ENCODE measurements around the gene TSPAN5. TPM values are rescaled to one million over a fixed set of nuclear protein-coding genes. Genes with fewer than 3 reads are reported as not detected.
A peak's percentile ranks its signal among the peaks of the same experiment; 100 is the strongest.

Gene TSPAN5
- total RNA-seq, 2 donors from 2014 or later, result 7.4 to 11.8 TPM

DNA sequence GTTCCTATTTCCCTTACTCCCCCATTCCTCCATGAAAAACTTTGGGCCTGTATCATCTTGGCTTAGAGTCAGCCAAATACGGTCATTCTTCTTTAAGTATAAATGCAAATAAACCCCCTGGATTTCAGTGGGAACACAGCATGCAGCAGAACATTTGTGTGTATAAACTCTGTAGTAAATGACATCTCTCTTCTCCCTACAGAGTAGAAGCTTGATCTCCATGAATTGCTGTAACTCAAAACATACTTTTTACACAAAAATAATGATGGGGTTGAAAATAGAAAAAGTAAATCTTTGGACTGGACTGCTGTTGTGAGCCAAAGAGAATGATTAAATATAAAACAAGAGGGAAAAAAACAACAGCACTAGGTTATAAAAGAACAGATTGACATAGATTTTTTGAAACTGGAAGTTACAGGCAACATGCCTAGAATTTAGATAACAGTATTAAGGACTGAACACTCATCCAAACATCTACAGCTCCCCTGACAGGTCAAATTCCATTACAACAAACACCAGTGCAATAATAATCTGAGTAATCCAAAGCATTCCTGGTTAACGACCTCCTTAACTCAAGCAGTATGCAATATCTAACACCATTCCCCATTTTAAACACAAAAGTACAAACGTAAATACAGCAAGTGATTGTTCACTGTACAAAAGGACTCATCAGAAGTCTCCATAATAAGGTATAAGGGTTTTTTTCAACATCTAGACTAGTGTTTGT lies 30.7 kb downstream of the TSPAN5 start:
- no peak overlapping the region for H3K27ac ChIP-seq (ENCODE audit: low read depth, low read length)
- no peak overlapping the region for H3K9ac ChIP-seq (ENCODE audit: extremely low read depth, low read length, poor library complexity, severe bottlenecking)
- no peak for DNase-seq
- H3K9me3 ChIP-seq (ENCODE audit: control insufficient read depth, low read length), result no peaks in the 10 kb centered on the region
- no peaks in the 10 kb centered on the region for H3K36me3 Mint-ChIP-seq (ENCODE audit: low read depth)
- no peaks in the 10 kb centered on the region for H3K9me3 Mint-ChIP-seq
- H3K27ac Mint-ChIP-seq, result no peak overlapping the region
- TF ChIP-seq CTCF (conservative IDR thresholded peaks at IDR 0.05), result no peak
- peaks cover 47% of the 10 kb centered on the region for H3K4me1 Mint-ChIP-seq
- no peak overlapping the region for H3K4me3 ChIP-seq (ENCODE audit: low read length)
- no peaks in the 10 kb centered on the region for H3K27me3 ChIP-seq (ENCODE audit: control insufficient read depth, insufficient read depth, low read length, poor library complexity, severe bottlenecking)
- H3K4me3 Mint-ChIP-seq, result no peak overlapping the region
- 55 to 77% methylated on average over 2 to 3 of the region's 3 CpGs for WGBS, 2 experiments (ENCODE audit: insufficient coverage in 1 of 2, insufficient read length in 1 of 2)
- no peaks in the 10 kb centered on the region for H3K27me3 Mint-ChIP-seq (ENCODE audit: insufficient read depth)
- peaks cover 4% of the 10 kb centered on the region for H3K4me1 ChIP-seq (ENCODE audit: control insufficient read depth, insufficient read depth, low read length)
- H3K36me3 ChIP-seq (ENCODE audit: control insufficient read depth, insufficient read depth, low read length), result no peaks in the 10 kb centered on the region

DNA sequence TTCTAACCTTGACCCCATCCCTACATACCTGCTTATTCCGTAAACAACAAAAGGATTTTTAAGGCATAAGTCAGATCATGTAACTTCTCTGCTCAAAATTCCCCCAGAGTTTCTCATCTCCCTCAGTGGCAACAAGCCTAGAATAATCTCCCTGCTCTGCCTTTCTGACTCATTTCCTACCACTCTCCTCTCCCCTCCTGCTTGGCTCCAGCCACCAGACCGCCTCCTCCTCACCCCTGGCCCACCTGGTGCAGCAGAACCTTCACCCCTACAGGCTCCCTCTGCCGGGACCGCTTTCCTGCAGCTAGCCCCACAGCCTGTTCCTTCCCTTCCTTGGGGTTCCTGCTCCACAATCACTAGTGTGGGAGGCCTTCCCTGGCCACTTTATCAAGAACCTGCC lies 32.1 kb downstream of the TSPAN5 start:
- Mint-ChIP-seq H3K27ac (peak overlapping the region; percentile 60), H3K36me3 (ENCODE audit: low read depth) (no peaks in the 10 kb centered on the region), H3K9me3 (no peaks in the 10 kb centered on the region), H3K4me1 (peaks cover 51% of the 10 kb centered on the region), H3K27me3 (ENCODE audit: insufficient read depth) (no peaks in the 10 kb centered on the region), H3K4me3 (no peak overlapping the region)
- no peak for TF ChIP-seq CTCF (conservative IDR thresholded peaks at IDR 0.05)
- no peaks in the 10 kb centered on the region for H3K27me3 ChIP-seq (ENCODE audit: control insufficient read depth, insufficient read depth, low read length, poor library complexity, severe bottlenecking)
- no peak overlapping the region for H3K9ac ChIP-seq (ENCODE audit: extremely low read depth, low read length, poor library complexity, severe bottlenecking)
- H3K27ac ChIP-seq (ENCODE audit: low read depth, low read length), result no peak overlapping the region
- peaks cover 4% of the 10 kb centered on the region for H3K4me1 ChIP-seq (ENCODE audit: control insufficient read depth, insufficient read depth, low read length)
- no peak overlapping the region for H3K4me3 ChIP-seq (ENCODE audit: low read length)
- H3K9me3 ChIP-seq (ENCODE audit: control insufficient read depth, low read length), result no peaks in the 10 kb centered on the region
- no peaks in the 10 kb centered on the region for H3K36me3 ChIP-seq (ENCODE audit: control insufficient read depth, insufficient read depth, low read length)
- peak; percentile 84 for DNase-seq
- 56 to 66% methylated on average over 1 to 4 of the region's 4 CpGs for WGBS, 2 experiments (ENCODE audit: insufficient coverage in 1 of 2, insufficient read length in 1 of 2)

DNA sequence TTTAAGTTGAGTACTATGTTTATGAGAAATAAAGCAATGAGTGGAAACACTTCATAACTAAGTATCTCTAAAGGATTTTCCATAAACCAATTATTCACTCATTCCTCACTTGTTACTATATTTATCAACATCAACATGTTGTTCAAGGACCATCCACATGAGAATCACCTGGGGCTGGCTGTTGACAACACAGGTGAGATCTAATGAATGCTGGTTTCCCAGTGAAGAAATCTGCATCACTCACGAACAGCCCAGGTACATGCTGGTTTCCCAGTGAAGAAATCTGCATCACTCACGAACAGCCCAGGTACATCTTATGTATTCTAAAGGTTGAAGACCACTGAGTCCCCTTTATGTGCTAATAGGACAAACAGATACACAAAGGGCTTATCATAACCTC lies 32.5 kb downstream of the TSPAN5 start:
- no peaks in the 10 kb centered on the region for H3K36me3 Mint-ChIP-seq (ENCODE audit: low read depth)
- H3K27me3 Mint-ChIP-seq (ENCODE audit: insufficient read depth), result no peaks in the 10 kb centered on the region
- peak overlapping the region; percentile 60 for H3K27ac Mint-ChIP-seq
- WGBS, 2 experiments (ENCODE audit: insufficient coverage in 1 of 2, insufficient read length in 1 of 2), result 72 to 90% methylated on average over 2 of the region's 2 CpGs
- Histone ChIP-seq H3K9ac (ENCODE audit: extremely low read depth, low read length, poor library complexity, severe bottlenecking) (no peak overlapping the region), H3K9me3 (ENCODE audit: control insufficient read depth, low read length) (no peaks in the 10 kb centered on the region), H3K4me1 (ENCODE audit: control insufficient read depth, insufficient read depth, low read length) (peaks cover 4% of the 10 kb centered on the region), H3K27ac (ENCODE audit: low read depth, low read length) (no peak overlapping the region), H3K27me3 (ENCODE audit: control insufficient read depth, insufficient read depth, low read length, poor library complexity, severe bottlenecking) (no peaks in the 10 kb centered on the region), H3K36me3 (ENCODE audit: control insufficient read depth, insufficient read depth, low read length) (no peaks in the 10 kb centered on the region), H3K4me3 (ENCODE audit: low read length) (no peak overlapping the region)
- peaks cover 51% of the 10 kb centered on the region for H3K4me1 Mint-ChIP-seq
- no peak for DNase-seq
- no peaks in the 10 kb centered on the region for H3K9me3 Mint-ChIP-seq
- no peak for TF ChIP-seq CTCF (conservative IDR thresholded peaks at IDR 0.05)
- H3K4me3 Mint-ChIP-seq, result no peak overlapping the region

Measured in endodermal cell (in vitro differentiated cells).